Nucleus accumbens (tissue), 56 donors: ENCODE measurements around the gene DEXI.
A peak's percentile ranks its signal among the peaks of the same experiment; 100 is the strongest.

Source experiments
- DNase-seq, 56 donors: peaks; one replicate each; lab custom pipeline; 2025; lab: John Stamatoyannopoulos, UW

DEXI gene

DNA sequence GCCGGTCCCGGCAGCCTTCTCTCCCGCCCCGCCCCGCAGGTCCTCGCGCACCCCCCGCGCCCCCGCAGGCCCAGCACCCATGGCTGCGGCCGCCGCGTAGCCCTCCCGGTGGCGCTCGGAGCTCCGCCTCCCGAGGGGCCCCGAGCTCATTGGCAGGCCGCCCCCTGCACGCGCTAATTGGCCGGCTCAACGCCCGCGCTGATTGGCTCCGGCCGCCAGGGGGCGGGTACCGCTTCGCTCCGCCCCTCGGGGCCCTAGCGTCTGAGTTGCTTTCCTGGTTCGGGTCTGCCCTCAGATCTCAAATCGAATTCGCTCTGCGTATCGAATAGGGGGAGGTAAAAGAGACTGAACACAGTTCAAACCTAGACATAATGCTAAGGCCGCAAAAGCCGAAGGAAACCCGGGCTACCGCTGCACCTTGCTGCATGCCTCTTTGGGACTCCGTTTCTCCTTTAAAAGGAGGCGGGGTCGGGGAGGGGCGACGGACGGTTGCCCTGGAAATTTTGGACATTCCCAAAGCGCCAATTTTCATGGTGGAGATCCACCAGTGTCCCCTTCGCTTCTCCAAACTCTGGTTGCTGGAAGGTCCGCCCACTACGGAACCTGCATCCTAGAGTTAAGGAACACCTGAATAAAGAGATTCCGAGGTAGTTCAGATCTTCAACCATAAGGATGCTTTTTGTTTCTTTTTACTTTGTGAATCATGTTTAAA is at the start of gene DEXI:
Gene DEXI (minus strand): TSS at position 117 of the 712 bp plus-strand sequence. CDS start 463 bp downstream, outside the sequence.
- DNase-seq = peak; percentile 23 to 98 (median 92)

DNA sequence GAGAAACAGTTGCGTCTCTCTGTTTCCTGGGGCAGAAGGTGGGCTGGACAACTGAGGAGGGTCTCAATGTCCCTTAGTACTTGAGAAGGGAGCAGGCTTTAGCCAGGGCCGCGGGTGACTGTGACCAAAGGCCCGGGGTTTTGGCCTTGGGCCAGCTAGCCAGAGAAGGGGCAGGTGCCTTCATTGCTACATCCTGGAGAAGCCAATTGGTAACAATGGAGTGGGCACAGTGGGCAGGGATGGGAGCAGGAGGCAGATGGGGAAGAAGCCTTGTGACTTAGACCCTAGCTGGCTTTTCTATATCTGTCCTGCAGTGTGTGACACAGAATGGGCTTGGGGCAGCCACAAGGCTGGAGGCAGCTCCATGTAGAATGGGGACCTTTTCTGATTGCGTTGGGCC is 48.1 kb upstream of the DEXI start:
- no peak for DNase-seq

DNA sequence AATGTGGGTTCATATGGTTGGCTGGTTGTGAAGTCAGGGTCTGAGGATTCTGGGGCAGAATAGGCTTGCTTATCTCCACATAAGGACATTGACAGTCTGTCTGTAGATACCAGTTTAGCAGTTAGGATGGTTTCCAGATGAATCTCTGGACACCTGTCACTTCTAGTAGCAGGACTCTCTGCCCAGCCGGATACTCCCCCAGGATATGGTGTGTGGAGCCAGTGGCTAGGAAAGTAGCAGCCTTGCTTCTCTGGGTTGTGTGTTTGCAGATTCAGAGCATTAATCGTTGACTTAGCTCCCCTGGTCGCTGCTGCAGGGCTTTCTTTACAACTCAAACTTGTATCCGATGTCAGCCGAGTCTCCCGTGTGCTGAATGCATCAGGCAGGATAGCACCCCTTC is 47.3 kb upstream of the DEXI start:
- no peak for DNase-seq

DNA sequence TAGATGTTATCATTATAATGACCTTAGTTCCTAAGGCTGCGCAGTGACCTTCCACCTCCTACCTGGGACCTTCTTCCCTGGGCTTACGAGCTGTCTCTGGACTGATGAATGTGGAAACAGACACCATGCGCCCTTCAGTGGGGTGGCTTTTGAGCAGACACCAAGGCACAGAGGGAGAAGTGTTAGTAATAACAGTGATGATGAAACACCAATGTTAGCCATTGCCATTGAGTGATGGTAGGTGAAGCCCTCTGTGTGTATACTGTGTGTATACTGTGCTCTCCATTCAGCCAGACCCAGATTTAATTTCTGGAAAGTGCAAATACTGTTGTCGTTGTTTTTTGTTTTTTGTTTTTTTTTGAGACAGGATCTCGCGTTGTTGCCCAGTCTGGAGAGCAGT is 46.6 kb upstream of the DEXI start:
- no peak for DNase-seq

DNA sequence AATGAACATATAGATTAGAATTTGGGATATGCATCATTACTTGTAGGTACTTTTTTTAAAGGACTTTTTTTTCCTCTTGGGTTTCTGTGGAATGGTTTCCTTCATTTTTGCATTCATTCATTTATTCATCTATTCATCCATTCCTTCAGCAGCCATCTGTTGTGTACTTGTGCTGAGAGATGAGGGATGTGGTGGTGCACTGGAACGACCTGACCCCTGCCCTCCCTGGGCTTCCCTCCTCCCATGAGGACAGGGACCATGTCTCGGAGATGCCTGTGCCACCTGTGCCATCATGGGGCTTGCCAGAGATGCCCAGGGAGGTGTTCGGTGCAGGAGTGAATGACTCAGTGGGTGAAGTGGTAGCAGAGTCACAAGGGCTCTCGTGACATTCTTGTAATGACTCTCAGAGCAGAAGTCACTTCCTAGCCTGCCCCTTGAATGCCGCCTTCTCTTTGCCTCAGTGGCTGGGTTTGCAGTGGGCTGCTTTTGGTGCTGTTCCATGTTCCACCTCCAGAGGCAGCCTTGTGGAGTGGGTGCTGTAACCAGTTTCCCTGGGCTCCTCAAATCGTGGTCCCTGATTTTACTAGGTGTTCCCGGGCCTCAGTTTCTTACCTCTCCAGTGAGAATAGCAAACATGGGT is 46.0 kb upstream of the DEXI start:
- DNase-seq = no peak

DNA sequence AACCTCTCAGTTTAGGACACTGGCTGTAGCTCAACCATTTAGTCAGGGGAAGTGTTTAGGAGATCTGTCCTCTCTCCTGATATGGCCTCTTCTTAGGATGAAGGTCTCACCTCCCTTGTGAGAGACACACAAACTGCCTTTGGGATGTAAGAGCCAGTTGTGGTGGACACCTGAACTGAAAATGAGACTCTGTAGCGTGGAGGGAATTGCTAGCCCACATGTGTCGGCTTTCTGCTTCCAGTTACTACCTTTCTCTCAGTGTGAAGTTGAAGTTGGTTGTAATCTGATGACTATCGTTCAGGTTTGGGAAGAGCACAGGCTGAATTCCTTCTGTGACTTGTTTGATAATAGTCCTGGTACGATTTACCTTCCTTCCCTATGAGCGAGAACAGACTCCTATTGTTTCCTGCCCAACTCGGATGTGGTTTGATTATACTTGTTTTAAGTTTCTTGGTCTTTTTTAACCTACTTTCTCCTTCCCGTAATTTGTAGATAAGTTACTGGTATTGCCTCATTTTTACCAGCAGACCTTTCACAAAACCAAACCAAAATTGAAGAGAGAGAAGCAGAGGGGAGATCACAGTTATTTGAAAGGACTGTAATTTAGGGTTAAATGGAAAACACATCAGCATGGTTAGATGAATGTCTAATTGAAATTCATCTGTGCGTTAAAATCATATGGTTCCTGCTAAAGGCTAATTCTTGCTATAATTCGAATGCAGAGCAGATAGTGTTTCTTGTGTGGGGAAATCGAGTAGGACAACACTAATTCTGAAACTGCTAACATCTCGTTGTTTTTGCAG is 45.3 kb upstream of the DEXI start:
- no peak for DNase-seq

DNA sequence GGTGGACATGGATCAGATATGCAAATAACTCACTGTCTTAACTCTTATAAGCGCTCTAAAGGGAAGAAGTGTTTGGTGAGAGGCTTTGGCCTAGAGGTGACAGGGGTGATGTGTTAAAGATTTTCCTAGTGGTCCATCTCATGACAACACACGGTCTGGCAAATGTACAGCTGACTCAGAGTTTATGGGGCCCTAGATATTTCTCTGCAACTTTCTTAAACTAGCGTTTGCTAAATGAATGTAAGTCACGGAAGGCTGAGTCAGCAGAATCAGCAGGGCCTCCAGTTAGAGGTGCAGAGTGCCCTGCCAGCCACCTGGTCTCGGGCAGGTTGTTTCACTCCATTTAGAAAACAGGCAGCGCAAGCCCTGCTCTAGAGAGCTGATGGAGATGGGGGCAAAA is 42.2 kb upstream of the DEXI start:
- no peak for DNase-seq

DNA sequence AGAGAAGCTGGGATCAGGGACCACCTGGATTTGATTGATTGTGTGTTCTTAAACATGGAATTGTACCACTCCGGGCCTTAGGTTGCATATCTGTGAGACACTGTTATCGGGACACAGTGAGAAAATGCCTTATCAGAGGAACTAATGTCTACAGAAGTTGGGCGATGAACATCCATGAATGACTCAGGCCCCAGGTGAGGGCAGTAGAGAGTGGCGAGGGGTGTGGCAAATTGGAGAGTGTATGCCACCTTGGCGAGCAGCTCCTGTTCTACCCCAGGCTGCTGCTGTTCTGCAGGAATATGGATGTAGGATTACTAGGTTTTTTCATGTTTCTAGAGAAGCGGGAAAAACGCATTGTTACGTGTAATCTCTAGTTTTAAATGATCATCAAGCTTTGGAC is 40.9 kb upstream of the DEXI start:
- no peak for DNase-seq

DNA sequence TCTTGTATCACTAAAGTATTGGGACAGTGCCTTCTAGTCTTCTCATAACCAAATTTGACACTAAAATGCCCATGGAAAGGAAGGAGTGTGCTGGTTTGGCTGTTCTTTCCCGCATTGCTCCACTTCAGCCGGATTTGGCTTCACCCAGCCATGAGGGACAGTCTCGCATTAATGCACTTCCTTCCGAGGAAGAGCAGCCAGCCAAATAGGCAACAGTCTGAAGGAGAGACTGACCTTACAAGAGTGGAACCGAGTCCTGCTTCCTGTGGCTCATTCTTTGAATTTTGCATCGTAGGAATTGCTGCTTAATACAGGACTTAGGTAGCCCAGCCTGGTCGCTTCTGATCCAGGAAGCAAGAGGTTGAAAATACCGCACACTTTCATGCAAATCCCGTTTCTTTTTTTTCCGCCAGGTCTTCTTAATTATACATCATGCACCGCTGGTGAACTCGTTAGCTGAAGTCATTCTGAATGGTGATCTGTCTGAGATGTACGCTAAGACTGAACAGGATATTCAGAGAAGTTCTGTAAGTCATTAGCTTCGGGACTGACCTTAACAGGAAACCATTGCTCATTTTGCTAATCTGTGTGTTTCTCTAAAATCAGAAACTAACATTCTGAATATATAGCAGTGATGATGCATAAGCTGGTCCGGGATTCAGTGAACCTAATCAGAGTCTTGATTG is 40.3 kb upstream of the DEXI start:
- DNase-seq = peak in 10 of 56 donors; percentile 3 to 30 (median 14)

DNA sequence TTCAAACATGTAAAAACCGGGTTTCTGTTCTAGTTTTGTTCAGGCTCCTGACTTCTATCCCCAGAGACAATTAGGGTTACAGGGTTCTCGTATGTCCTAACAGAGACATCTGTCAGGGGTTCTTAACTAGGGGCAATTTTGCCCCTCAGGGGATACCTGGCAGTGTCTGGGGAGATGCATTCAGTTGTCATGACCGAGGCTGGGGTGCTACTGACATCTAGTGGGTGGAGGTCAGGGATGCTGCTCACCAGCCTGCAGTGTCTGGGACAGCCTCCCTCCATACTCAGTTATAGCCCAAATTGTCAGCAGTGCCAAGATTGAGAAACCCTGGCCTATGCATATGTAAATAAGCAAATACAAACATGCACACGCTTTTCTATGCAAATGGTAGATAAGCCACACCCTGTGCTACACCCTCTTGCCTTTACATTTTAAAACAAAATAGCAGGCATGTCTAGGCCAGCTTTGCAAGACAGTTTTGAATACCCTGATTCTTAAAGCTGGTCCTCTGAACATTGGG is 39.5 kb upstream of the DEXI start:
- peak in 3 of 56 donors; percentile 2 to 9 (median 6) for DNase-seq

DNA sequence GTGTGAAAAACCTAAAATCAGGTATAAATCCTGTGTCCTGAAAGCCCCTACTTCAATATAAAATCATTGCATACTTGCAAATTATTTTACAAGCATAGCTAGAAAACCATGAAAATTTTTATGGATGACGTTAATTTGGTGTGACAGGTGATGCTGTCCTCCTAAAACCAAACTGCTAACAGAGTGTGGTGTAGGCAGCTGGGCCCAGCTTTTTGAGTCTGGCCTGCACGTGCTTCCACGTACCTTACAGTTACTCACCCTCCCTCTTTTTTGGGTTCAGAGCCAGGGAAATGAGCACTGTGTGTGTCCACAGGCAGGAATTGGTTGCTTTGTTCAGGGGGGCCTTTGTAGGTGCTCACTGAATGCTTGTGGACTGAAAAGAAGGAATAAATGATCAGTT is 38.5 kb upstream of the DEXI start:
- DNase-seq = no peak

DNA sequence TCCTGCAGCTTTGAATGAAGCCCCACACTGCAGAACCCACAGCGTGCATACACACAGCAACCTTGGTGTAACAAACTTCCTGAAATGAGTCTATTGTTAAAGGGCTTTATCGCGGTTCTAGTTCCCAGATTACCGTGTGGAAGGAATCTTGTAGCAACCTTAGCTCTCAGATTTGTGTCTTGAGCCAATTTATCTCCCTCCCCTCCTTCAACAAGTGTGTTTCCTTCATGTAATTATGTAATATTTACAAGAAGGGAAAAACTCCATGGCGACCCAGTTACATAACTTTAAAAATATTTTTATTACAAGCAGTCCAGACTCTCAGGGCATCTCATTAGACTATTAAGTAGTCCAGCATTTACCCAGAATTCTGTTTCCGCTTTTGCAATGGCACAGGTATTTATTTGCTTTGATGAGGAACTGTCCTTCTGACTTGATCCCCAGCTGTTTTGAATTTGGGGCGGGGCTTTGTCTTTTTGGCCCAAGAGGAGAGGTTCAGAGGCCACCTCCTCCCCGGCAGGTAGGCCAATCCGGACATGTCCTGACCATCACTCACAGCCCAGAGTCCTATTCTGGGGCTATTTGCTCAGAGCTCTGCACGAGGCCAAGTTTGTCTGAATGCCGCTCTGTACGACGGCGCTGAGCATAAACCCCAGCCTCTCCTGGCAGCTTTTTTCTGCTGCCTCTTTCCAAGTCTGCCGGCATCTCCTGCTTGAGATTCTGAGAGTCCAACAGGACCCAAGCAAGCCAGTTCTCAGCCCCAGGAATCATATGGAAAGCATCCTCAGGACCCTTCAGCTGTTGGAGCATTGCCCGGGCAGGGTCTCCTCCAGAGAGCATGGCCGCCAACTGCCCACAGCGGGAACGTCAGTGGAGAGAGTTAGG is 37.7 kb upstream of the DEXI start:
- peak in 46 of 56 donors; percentile 4 to 75 (median 31) for DNase-seq

DNA sequence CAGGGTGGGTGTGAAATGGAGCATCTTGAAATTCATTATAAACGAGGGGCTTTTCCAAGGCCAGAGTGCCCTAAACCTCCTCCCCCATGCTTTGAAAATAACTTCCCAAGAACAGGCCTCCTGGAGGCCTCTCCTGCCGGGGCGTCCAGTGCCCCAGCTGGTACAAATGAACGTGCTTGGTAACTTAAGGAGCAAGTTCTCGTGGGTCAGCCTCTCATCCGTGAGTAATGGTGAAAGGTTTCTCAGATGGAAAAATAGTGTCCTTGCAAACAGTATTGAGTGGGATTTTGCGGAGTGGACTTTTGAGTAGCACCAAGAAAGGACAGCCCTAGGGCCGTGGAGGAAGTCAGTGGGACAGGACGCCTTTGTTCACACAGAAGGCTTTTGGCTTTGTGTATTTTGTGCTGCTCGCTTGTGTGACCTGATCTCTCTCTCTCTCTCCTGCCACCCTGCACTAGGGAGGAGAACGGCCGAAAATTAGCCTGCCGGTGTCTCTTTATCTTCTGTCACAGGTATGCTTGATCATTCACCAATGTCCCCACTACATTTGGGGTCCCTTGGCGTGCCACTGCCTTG is 36.7 kb upstream of the DEXI start:
- DNase-seq = peak in 15 of 56 donors; percentile 3 to 32 (median 8)

DNA sequence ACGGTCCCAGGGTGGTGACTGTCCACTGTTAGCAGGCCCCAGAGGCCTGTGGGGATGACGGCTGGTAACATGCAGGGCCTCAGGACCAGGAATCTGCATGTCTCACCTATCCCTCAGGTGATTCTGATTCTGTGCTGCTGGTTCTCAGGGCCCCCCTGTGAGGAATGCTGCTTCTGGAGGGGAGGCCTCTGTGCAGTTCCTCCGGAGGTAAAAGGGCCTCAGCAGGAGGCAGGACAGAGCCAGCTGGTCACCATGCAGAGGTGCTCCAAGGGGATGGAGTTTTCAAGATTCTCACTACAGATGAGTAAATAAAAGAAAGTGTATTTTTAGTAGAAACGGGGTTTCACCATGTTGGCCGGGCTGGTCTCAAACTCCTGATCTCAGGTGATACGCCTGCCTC is 35.9 kb upstream of the DEXI start:
- no peak for DNase-seq

DNA sequence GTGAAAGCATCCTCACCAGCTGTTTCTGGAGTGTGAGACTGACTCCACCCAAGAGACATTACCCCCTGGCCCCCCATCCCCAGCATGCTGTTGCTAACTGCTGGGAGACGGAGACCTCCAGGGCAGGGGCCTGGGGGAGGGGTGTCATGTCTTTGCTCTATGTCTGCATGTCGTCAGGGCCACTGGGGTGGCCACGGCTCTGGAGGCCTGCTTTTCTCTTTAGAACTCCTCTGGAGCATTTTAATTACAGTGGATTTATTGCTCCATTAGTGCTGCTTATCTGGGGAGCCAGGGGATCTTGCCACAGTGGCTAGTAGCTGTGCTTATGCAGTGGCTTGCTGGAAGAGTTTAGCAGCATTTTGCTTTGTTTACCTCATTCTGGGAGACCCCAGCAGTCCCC is 34.4 kb upstream of the DEXI start:
- no peak for DNase-seq

DNA sequence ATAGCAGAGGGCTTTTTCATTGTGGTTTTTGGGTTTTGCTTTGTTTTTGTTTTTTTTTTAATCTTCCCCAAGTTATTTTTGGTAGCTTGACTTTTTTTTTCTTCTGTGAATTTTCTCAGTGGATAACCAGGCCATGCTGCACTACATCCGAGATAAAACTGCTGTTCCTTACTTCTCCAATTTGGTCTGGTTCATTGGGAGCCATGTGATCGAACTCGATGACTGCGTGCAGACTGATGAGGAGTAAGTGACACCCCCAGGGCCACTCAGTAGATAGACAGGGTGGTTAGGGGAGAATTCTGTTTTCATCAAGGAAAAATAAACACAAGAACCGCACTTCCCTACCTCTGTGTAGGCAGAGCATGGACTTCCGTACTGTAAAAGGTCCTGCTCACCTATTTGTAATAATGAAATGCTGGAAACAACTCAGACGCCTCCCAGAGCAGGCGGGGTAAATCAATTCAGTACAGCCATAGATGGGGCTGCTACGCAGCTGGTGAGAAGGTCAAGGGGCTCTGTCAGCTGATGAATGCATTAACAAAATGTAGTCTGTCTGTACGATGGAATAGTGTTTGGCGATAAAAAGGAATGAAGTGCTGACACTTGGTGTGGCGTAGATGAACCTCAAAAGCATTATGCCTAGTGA is 30.7 kb upstream of the DEXI start:
- DNase-seq = no peak

DNA sequence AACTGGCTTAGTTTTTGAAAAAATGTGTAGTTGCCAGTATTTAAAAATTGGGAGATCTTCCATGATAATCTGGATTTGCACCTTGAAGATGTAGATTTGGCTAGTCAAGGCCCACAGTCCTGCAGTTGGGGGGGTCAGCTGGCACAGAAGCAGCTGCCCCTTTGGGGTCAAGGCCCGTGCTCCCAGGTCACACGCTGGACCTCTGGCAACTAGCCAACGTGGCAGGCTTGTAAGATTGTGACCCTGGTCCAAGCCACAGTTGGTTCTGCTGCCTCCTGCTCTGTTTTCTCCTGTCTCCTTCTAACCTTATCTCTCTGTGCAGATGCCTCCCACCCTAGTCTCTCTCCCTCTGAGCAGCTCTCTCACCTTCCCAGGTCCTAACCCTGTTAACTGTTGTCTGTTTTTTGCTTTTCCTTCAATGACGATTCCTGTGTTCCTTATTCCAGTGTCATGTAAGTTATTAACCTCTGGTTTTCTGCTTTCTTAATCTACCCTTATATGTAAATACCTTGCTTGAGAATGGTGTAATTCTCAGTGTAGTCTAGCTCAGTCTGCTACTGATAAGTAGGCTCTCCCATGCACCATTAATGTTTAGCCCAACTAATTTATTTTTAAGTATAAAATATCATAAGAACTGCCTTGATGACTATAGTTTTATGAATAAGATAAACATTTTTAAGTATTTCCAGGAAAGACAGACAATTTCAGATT is 30.0 kb upstream of the DEXI start:
- DNase-seq = peak in 1 of 56 donors; percentile 5

DNA sequence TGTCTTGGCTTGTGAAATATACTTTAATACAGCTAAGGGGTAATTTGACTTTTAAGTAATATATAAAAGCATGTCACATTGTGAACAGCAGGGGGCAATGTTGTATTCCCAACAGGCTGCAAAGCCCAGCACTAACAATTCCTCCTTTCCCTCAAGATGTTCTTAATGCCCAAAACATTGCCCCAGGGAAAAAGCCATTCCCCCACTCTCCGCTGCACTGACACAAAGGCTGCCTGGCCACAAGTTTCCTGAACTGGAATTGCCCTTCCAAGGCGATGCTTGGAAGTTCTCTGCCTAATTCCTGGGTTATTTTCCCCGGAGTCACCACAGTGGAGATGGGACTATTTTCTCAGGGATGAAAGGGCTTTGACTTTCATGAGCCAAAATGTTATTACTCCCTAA is 29.3 kb upstream of the DEXI start:
- DNase-seq = peak in 27 of 56 donors; percentile 4 to 73 (median 23)
